Measurements from ENCODE around the gene SAP25. TPM values are rescaled to one million over a fixed set of nuclear protein-coding genes. Genes with fewer than 3 reads are reported as not detected.

Gene SAP25
- total and polyA plus RNA-seq, 2 of the 8 experiments (the other 6 are each of a cell fraction or from before 2014, with no cell fraction given): 3.6 to 5.8 TPM

DNA sequence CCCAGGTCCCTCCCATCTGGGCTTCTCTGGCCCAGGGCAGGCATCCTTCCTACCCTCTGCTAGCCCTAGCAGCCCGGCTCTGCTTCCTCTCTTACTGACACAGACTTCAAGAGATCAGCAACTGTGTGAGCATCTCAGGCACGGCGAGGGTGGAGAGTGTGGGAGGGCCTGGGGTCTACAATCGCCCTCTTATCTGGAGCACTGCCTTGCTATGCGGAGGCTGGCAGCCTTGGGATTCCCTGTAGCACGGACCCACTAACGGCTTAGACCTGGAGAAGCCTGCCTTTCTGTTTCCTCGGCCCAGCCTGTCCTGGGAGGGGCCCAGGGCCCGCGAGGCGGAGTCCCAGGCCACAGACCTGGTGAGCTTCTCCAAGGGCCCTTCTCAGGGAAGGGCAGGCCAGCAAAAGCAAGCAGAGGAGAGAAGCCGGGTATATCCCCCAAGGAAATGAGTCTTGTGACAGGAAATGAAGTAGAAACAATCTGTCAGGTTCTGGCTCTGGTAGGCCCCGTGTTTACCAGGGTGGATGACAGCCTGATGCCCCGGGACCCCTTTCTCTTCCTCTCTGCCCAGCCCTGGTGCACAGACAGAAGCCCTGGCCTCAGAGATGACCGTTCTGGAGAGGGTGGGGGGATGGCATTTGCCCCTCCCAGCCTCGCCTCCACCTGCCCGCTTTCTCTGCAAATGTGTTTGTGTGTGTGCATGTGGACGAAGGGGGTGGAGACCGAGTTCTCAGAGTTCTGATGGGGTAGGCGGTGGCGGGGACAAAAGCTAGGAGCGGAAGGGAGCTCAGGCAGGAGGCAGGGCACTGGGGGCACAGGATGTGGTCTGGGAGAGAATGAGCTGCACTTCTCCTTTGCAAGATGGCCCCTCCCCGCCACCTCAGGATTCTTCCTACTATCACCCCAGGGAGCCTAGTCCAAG, 9.7 kb upstream of the SAP25 start:
- 79% methylated on average over 23 of the region's 23 CpGs; no CpG with 5 or more reads in 1 of the 2 experiments for WGBS, 2 experiments (ENCODE audit: extremely low coverage in 1 of 2, insufficient coverage in 1 of 2, insufficient read length in 1 of 2, insufficient replicate concordance in 2 of 2, low coverage in 1 of 2, low lambda C conversion rate in 2 of 2, missing lambda C conversion rate in 1 of 2)
- Histone ChIP-seq H2AK5ac (ENCODE audit: low read depth, low read length) (0 out of 2 replicates have a peak overlapping the region, but pooled peaks have one; percentile 56), H3K4ac (replicated peaks; ENCODE audit: insufficient read length, low read depth, low read length) (no peak overlapping the region), H4K5ac (ENCODE audit: insufficient read length, low read depth, low read length) (no peak overlapping the region), H3K14ac (ENCODE audit: insufficient read length) (no peak overlapping the region), H3K9me3 (ENCODE audit: insufficient read depth in 2 of 2, low read depth in 1 of 2, low read length in 1 of 2) (no peaks in the 10 kb centered on the region), H3K4me3 (ENCODE audit: extremely low read depth in 1 of 4, insufficient read depth in 2 of 4, low read depth in 3 of 4, low read length in 4 of 4) (peak overlapping the region in 2 of 4 experiments; percentile 4 to 80; a peak in 4 of 8 replicates), H3K4me1 (replicated peaks in 1 of 4; ENCODE audit: control insufficient read depth in 3 of 4, insufficient read depth in 4 of 4, low read length in 3 of 4) (peaks cover 0 to 22% (median 13%) of the 10 kb centered on the region in 4 experiments; a peak in 6 of 7 replicates), H3K23ac (ENCODE audit: insufficient read length) (no peak overlapping the region), H2AFZ (ENCODE audit: low read length) (no peak overlapping the region), H2BK12ac (ENCODE audit: low read depth, low read length) (peak overlapping the region; percentile 30; the same call in 1 of the 2 replicates), H3K4me2 (ENCODE audit: insufficient read depth in 1 of 2, low read depth in 2 of 2, low read length in 2 of 2) (peak overlapping the region; percentile 75 to 92), H4K8ac (ENCODE audit: extremely low read depth, insufficient read depth, low read length) (no peak overlapping the region), H2BK5ac (ENCODE audit: low read depth, low read length) (peak overlapping the region; percentile 76; the same call in 1 of the 2 replicates), H3K79me1 (ENCODE audit: low read depth, low read length) (peaks cover 5% of the 10 kb centered on the region), H3K27ac (ENCODE audit: low read depth, low read length) (peak overlapping the region; percentile 29), H3K23me2 (ENCODE audit: low read depth, low read length) (peaks cover 17% of the 10 kb centered on the region), H3K36me3 (ENCODE audit: control insufficient read depth in 2 of 4, insufficient read depth in 4 of 4, low read length in 3 of 4) (peaks cover 15 to 26% (median 18%) of the 10 kb centered on the region in 4 experiments), H2BK20ac (ENCODE audit: low read length) (no peak overlapping the region), H4K91ac (replicated peaks; ENCODE audit: insufficient read length, low read length) (peak overlapping the region; percentile 12), H3K56ac (replicated peaks; ENCODE audit: insufficient read length, low read depth, low read length) (no peak overlapping the region), H3K9ac (replicated peaks in 1 of 4; ENCODE audit: extremely low read depth in 1 of 4, low read depth in 3 of 4, low read length in 3 of 4) (peak overlapping the region in 1 of 4 experiments; percentile 31; a peak in 1 of 7 replicates), H2BK15ac (ENCODE audit: low read length) (no peak overlapping the region), H3K27me3 (replicated peaks in 1 of 4; ENCODE audit: control insufficient read depth in 3 of 4, extremely low read depth in 1 of 4, insufficient read depth in 3 of 4, low read length in 3 of 4) (peaks cover 0 to 2% (median 0%) of the 10 kb centered on the region in 4 experiments; a peak in 1 of 7 replicates), H3K79me2 (ENCODE audit: control insufficient read depth in 1 of 2, insufficient read depth in 2 of 2, low read length in 2 of 2) (peaks cover 0 to 11% of the 10 kb centered on the region in 2 experiments; a peak in 1 of 4 replicates), H4K20me1 (replicated peaks in 1 of 2; ENCODE audit: control insufficient read depth in 1 of 2, insufficient read depth in 2 of 2, low read length in 2 of 2) (peaks cover 2 to 14% of the 10 kb centered on the region in 2 experiments), H2BK120ac (replicated peaks; ENCODE audit: low read depth, low read length) (no peak overlapping the region), H3K18ac (ENCODE audit: extremely low read depth, low read length) (no peak overlapping the region)
- FAIRE-seq: no peak
- ChIA-PET POLR2A (ENCODE audit: partially characterized antibody) (interaction anchor here (1.0 to 10.0 kb wide), 13 partner anchors 9 to 154 kb away, joined by 3 to 172 read pairs (median 4); partner anchors contain the start of genes PCOLCE, PPP1R35, SAP25 and ZCWPW1), CTCF (ENCODE audit: partially characterized antibody) (interaction anchor here (0.6 to 11.4 kb wide), 17 partner anchors 11 to 1820 kb away, joined by 3 to 171 read pairs (median 4); partner anchors contain the start of genes POP7 and SAP25)
- DNase-seq (ENCODE audit: low read depth in 1 of 2, low spot score in 2 of 2): no peak
- TF ChIP-seq RBBP5 (IDR thresholded peaks at IDR 0.05; ENCODE audit: borderline replicate concordance, low read depth, low read length) (no peak), HDAC6 (IDR thresholded peaks at IDR 0.05; ENCODE audit: low read depth, low read length) (no peak), SRF (IDR thresholded peaks at IDR 0.05; ENCODE audit: low read depth, low read length) (no peak), CTBP2 (IDR thresholded peaks at IDR 0.05; ENCODE audit: borderline replicate concordance, insufficient read depth, insufficient read length, low read length) (no peak), MAFK (IDR thresholded peaks at IDR 0.05; ENCODE audit: low read depth, low read length) (no peak), RXRA (IDR thresholded peaks at IDR 0.05; ENCODE audit: insufficient read depth, low read depth, low read length) (no peak), RNF2 (IDR thresholded peaks at IDR 0.05; ENCODE audit: borderline replicate concordance, low read depth, low read length, missing control alignments, poor library complexity, severe bottlenecking) (no peak), SIRT6 (IDR thresholded peaks at IDR 0.05; ENCODE audit: low read length) (no peak)
- TF ChIP-seq, protein P1, sequence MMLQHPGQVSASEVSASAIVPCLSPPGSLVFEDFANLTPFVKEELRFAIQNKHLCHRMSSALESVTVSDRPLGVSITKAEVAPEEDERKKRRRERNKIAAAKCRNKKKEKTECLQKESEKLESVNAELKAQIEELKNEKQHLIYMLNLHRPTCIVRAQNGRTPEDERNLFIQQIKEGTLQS (IDR thresholded peaks at IDR 0.05; ENCODE audit: insufficient read depth, low read depth, low read length): no peak
